Measurements from ENCODE around the gene KCNH8.

KCNH8 gene

GRCh38 chr3:19574268-19574667 lies 426.0 kb downstream of the KCNH8 start:
- TF ChIP-seq, protein P1, sequence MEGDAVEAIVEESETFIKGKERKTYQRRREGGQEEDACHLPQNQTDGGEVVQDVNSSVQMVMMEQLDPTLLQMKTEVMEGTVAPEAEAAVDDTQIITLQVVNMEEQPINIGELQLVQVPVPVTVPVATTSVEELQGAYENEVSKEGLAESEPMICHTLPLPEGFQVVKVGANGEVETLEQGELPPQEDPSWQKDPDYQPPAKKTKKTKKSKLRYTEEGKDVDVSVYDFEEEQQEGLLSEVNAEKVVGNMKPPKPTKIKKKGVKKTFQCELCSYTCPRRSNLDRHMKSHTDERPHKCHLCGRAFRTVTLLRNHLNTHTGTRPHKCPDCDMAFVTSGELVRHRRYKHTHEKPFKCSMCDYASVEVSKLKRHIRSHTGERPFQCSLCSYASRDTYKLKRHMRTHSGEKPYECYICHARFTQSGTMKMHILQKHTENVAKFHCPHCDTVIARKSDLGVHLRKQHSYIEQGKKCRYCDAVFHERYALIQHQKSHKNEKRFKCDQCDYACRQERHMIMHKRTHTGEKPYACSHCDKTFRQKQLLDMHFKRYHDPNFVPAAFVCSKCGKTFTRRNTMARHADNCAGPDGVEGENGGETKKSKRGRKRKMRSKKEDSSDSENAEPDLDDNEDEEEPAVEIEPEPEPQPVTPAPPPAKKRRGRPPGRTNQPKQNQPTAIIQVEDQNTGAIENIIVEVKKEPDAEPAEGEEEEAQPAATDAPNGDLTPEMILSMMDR (IDR thresholded peaks at IDR 0.05), result no peak
- Histone ChIP-seq H3K79me2 (no peaks in the 10 kb centered on the region), H3K9ac (no peak overlapping the region), H2AFZ (no peak overlapping the region), H3K27me3 (ENCODE audit: control insufficient read depth, insufficient read depth, low read length) (no peaks in the 10 kb centered on the region), H3K4me1 (no peaks in the 10 kb centered on the region), H3K36me3 (ENCODE audit: control insufficient read depth, insufficient read depth, low read length) (no peaks in the 10 kb centered on the region), H3K4me3 (ENCODE audit: low read depth, low read length) (no peak overlapping the region), H3K9me3 (ENCODE audit: control insufficient read depth, low read length) (no peaks in the 10 kb centered on the region), H3K4me2 (ENCODE audit: low read length) (no peak overlapping the region), H3K27ac (no peak overlapping the region)

DNA sequence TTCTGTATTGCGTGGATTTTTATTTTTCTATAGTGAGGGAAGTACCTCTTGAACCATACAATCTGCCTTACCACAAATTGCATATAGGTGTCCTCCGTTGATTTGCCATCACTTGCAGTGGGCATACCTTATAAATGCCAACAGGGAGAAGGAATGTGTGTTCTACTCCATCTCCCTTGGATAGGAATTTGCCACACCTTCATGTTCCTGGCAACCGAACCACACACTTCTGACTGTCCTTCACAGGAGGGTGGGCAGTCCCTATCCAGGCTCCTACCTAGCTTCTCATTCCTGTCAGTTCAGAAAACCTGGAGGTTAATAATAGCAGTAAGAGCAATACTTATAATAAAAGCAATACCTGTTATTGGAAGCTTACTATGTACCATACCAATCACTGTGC lies 428.0 kb downstream of the KCNH8 start:
- no peak overlapping the region for H3K4me2 ChIP-seq (ENCODE audit: low read length)
- TF ChIP-seq, protein P1 (IDR thresholded peaks at IDR 0.05), result no peak

More for the DNA sequence above, 428.0 kb downstream of the KCNH8 start:
- Histone ChIP-seq H3K36me3 (ENCODE audit: control insufficient read depth, insufficient read depth, low read length) (no peaks in the 10 kb centered on the region), H3K9ac (no peak overlapping the region), H3K27ac (no peak overlapping the region), H3K4me3 (ENCODE audit: low read depth, low read length) (no peak overlapping the region), H3K27me3 (ENCODE audit: control insufficient read depth, insufficient read depth, low read length) (no peaks in the 10 kb centered on the region), H2AFZ (no peak overlapping the region), H3K4me1 (no peaks in the 10 kb centered on the region), H3K9me3 (ENCODE audit: control insufficient read depth, low read length) (no peaks in the 10 kb centered on the region), H3K79me2 (no peaks in the 10 kb centered on the region)

Data from parathyroid adenoma (tissue), 2 donors.